Cardiac muscle cell (in vitro differentiated cells and primary cell): ENCODE results near the gene MARK1. TPM values are rescaled to one million over a fixed set of nuclear protein-coding genes. Genes with fewer than 3 reads are reported as not detected.
A peak's percentile ranks its signal among the peaks of the same experiment; 100 is the strongest.

ENCODE experiments used
- DNase-seq, 2 donors: peaks; one replicate each; pipeline versions ENCODE4 v3.0.0 to v3.0.0-alpha.2; 2010 to 2017; ENCODE audit warnings: low read depth in 1 of 2, low spot score in 1 of 2
- H3K27ac ChIP-seq: fragments of 200-600 bp; sonication (generic); 2 replicates; pipeline ENCODE4 v1.5.1; 2016
- H3K27me3 ChIP-seq: fragments of 200-600 bp; sonication (generic); 2 replicates; pipeline ENCODE4 v1.6.0; 2016; ENCODE audit warnings: control low read depth
- H3K36me3 ChIP-seq: fragments of 200-600 bp; sonication (generic); 2 replicates; pipeline ENCODE4 v1.5.1; 2016; ENCODE audit warnings: control low read depth
- H3K4me1 ChIP-seq: fragments of 200-600 bp; sonication (generic); 2 replicates; pipeline ENCODE4 v1.8.1; 2017; ENCODE audit warnings: low read depth, mild to moderate bottlenecking, mixed run types
- H3K4me3 ChIP-seq: fragments of 200-600 bp; sonication (generic); 2 replicates; pipeline ENCODE4 v1.5.1; 2016; ENCODE audit warnings: mild to moderate bottlenecking
- H3K9me3 ChIP-seq: fragments of 200-600 bp; sonication (generic); 2 replicates; pipeline ENCODE4 v1.5.1; 2017; ENCODE audit warnings: low read depth, mild to moderate bottlenecking, control low read depth
- CTCF ChIP-seq: IDR thresholded peaks from 2 replicates; pipeline ENCODE4 v1.5.1; 2012; ENCODE audit warnings: low read depth, mild to moderate bottlenecking, low read length
- polyA plus RNA-seq: library from polyadenylated mRNA; unstranded; fragments of >200 nt; fragmentation: Nextera tagmentation; extraction: Ambion mirVana; gene quantifications from 2 replicates; pipeline ENCODE4 v1.2.1, GENCODE V29; 2016
- total RNA-seq: library from RNA; depleted of rRNA; stranded (reverse); fragments of >200 nt; gene quantifications from 2 replicates; pipeline ENCODE4 v1.2.3, GENCODE V29; 2016

MARK1 gene
- total and polyA plus RNA-seq, 2 experiments from 2014 or later: 24.6 to 25.2 TPM

GRCh38 chr1:220487297-220487820 is 40.6 kb upstream of the MARK1 start:
- TF ChIP-seq CTCF: no peak
- Histone ChIP-seq H3K36me3 (no peaks in the 10 kb centered on the region), H3K4me1 (peaks cover 8% of the 10 kb centered on the region), H3K9me3 (no peaks in the 10 kb centered on the region), H3K27ac (no peak overlapping the region), H3K4me3 (no peak overlapping the region), H3K27me3 (no peaks in the 10 kb centered on the region)
- peak in 1 of 2 donors; percentile 64 for DNase-seq

GRCh38 chr1:220491891-220492290 is 36.0 kb upstream of the MARK1 start:
- H3K36me3 ChIP-seq: no peaks in the 10 kb centered on the region
- no peak for TF ChIP-seq CTCF
- H3K27me3 ChIP-seq: no peaks in the 10 kb centered on the region
- no peak overlapping the region for H3K4me3 ChIP-seq
- H3K27ac ChIP-seq: no peak overlapping the region
- no peak for DNase-seq
- no peaks in the 10 kb centered on the region for H3K4me1 ChIP-seq
- no peaks in the 10 kb centered on the region for H3K9me3 ChIP-seq

GRCh38 chr1:220497220-220497947 is 30.6 kb upstream of the MARK1 start:
- no peak for TF ChIP-seq CTCF
- H3K4me3 ChIP-seq: no peak overlapping the region

GRCh38 chr1:220498188-220498587 is 29.7 kb upstream of the MARK1 start:
- no peak overlapping the region for H3K27ac ChIP-seq
- H3K9me3 ChIP-seq: no peaks in the 10 kb centered on the region
- H3K27me3 ChIP-seq: no peaks in the 10 kb centered on the region
- no peak overlapping the region for H3K4me3 ChIP-seq
- no peak for TF ChIP-seq CTCF
- DNase-seq: peak in 1 of 2 donors; percentile 1
- H3K36me3 ChIP-seq: no peaks in the 10 kb centered on the region
- no peaks in the 10 kb centered on the region for H3K4me1 ChIP-seq

More at GRCh38 chr1:220497220-220497947, 30.6 kb upstream of the MARK1 start:
- no peaks in the 10 kb centered on the region for H3K9me3 ChIP-seq
- no peak for DNase-seq
- H3K27me3 ChIP-seq: no peaks in the 10 kb centered on the region
- H3K27ac ChIP-seq: no peak overlapping the region
- no peaks in the 10 kb centered on the region for H3K36me3 ChIP-seq
- H3K4me1 ChIP-seq: no peaks in the 10 kb centered on the region

GRCh38 chr1:220500372-220500771 is 27.6 kb upstream of the MARK1 start:
- H3K27ac ChIP-seq: no peak overlapping the region
- no peaks in the 10 kb centered on the region for H3K27me3 ChIP-seq
- no peak overlapping the region for H3K4me3 ChIP-seq
- no peaks in the 10 kb centered on the region for H3K9me3 ChIP-seq
- no peaks in the 10 kb centered on the region for H3K36me3 ChIP-seq
- H3K4me1 ChIP-seq: no peaks in the 10 kb centered on the region
- no peak for TF ChIP-seq CTCF
- DNase-seq: no peak
